Measurements from ENCODE around the gene ANTKMT.

Gene ANTKMT

DNA sequence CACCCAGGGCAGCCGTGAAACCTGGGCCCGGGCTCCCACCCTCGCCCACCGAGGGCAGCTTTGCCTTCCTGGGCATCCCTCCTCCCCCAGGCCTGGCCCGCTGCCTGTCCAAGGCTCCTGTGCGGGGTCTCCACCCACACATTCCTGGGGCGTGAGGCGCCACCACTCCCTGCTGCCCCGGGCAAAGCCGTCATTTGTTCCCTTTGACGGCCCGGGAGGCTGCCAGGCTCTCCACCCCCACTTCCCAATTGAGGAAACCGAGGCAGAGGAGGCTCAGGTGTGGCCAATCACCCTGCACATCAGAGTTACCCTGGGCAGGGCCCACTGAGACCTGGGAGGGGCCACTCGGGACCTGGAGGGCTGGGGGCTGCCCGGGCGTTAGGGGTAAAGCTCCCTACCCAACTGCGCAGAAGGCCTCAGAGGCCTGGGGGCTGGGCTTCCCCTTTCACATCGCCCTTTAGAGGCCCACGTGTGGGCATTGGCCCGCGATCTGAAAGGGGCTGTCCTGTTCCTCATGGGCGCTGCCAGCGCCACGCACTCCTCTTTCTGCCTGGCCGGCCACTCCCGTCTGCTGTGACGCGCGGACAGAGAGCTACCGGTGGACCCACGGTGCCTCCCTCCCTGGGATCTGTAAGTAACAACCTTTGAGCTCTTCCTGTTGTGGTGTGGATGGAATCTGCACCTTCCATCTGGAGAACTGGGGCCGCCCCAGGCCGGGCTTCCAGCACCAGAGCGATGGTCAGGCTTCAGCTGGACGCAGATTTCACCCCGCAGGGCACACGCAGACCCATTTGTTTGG lies 39.8 kb downstream of the ANTKMT start, which contains the start of gene MSLN:
Gene MSLN (plus strand): TSS at position 190 of the 799 bp plus-strand sequence. CDS start 1,947 bp downstream, outside the sequence.
- TF ChIP-seq REST (IDR thresholded peaks at IDR 0.05; ENCODE audit: insufficient read depth in 1 of 2, low read depth in 2 of 2, low read length in 2 of 2), result no peak
- TF ChIP-seq SIN3A (IDR thresholded peaks at IDR 0.05; ENCODE audit: borderline replicate concordance, insufficient read depth, low read length), result no peak
- no peak for TF ChIP-seq FOXP2 (optimal IDR thresholded peaks at IDR 0.05; ENCODE audit: borderline replicate concordance, extremely low read depth, extremely low read length, insufficient read depth)
- TF ChIP-seq POLR2AphosphoS5 (IDR thresholded peaks at IDR 0.05; ENCODE audit: low read depth, low read length), result no peak
- TF ChIP-seq TAF1 (IDR thresholded peaks at IDR 0.05; ENCODE audit: borderline replicate concordance, insufficient read depth, low read length), result no peak

DNA sequence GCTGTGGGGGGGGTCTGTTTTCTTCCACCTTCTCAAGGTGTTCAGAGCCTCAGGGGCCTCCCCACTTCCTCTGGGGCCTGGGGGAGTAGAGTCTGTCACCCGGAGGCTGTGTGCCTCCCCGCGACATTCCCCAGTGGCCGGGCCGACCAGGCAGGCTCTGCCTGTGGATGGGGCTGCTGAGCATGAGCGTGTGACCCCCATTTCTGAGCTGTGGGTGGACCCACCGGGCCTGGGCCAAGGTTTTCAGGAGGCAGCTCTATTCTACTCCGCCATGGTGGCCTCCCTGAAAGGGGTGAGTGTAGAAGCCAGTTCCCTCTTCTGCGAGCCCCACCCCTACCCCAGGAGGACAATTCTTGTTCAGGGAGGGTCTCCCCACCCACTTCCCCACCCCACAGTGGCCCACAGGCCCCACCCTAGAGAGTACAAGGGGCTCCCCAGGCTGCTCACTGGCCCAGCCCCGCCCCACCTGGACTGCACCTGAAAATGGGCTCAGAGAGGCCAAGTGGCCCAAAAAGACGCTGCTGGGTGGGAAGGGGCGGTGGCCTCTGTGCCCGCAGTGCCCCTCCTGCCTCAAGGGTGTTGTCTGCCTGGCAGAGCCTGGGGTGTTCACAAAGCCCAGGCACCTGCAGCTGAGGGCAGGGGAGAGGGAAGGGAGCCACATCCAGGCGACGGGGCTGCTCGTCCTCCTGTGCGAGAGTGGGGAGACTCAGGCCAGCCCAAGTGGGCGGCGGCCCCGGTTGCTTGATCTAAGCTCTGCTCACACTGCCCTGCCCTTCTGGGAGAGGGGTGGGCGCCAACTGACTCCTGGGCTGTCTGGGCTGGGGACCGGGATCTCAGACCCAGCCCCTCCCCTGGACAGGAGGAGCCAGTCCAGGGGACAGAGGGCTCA lies 40.9 kb downstream of the ANTKMT start:
- TF ChIP-seq REST (IDR thresholded peaks at IDR 0.05; ENCODE audit: insufficient read depth in 1 of 2, low read depth in 2 of 2, low read length in 2 of 2) (no peak), SIN3A (IDR thresholded peaks at IDR 0.05; ENCODE audit: borderline replicate concordance, insufficient read depth, low read length) (no peak), TAF1 (IDR thresholded peaks at IDR 0.05; ENCODE audit: borderline replicate concordance, insufficient read depth, low read length) (no peak), POLR2AphosphoS5 (IDR thresholded peaks at IDR 0.05; ENCODE audit: low read depth, low read length) (no peak), FOXP2 (optimal IDR thresholded peaks at IDR 0.05; ENCODE audit: borderline replicate concordance, extremely low read depth, extremely low read length, insufficient read depth) (no peak)

GRCh38 chr16:762595-763268 lies 41.8 kb downstream of the ANTKMT start:
- TF ChIP-seq TAF1 (IDR thresholded peaks at IDR 0.05; ENCODE audit: borderline replicate concordance, insufficient read depth, low read length) (no peak), SIN3A (IDR thresholded peaks at IDR 0.05; ENCODE audit: borderline replicate concordance, insufficient read depth, low read length) (no peak), FOXP2 (optimal IDR thresholded peaks at IDR 0.05; ENCODE audit: borderline replicate concordance, extremely low read depth, extremely low read length, insufficient read depth) (no peak), REST (IDR thresholded peaks at IDR 0.05; ENCODE audit: insufficient read depth in 1 of 2, low read depth in 2 of 2, low read length in 2 of 2) (no peak), POLR2AphosphoS5 (IDR thresholded peaks at IDR 0.05; ENCODE audit: low read depth, low read length) (no peak)

DNA sequence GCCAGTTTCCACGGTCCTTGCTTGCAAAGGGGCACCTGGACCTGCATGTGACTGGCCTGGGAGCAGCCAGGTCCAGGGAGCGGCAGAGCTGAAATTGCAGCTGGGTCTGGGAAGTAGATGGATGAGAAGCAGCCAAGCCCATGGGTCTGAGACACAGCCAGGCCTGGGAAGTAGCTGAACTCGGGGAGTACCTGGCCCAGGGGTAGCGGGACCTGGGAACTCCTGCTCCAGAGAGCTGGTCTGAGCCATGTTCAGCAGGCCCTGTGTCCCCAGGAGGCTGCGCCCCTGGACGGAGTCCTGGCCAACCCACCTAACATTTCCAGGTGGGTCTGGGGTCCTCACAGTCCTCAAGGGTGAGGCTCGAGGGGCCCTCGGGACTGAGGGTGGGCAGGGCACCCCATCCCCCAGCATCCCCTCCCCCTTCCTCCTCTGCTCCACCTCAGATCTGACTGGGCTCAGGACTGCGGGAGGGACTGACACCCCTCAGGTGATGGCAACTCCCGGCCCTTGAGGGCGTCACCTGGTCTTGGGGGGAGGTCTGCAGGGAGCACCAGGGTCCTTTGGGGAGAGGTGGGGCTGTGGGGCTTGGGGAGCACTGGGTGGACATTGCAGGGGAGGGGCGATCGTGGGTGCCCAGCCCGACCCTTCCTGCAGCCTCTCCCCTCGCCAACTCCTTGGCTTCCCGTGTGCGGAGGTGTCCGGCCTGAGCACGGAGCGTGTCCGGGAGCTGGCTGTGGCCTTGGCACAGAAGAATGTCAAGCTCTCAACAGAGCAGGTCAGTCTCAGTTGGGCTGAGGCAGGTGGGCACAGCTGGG lies 42.6 kb downstream of the ANTKMT start:
- TF ChIP-seq SIN3A (IDR thresholded peaks at IDR 0.05; ENCODE audit: borderline replicate concordance, insufficient read depth, low read length), result no peak
- no peak for TF ChIP-seq FOXP2 (optimal IDR thresholded peaks at IDR 0.05; ENCODE audit: borderline replicate concordance, extremely low read depth, extremely low read length, insufficient read depth)
- no peak for TF ChIP-seq POLR2AphosphoS5 (IDR thresholded peaks at IDR 0.05; ENCODE audit: low read depth, low read length)
